ENCODE measurements around the gene KLF15. TPM values are rescaled to one million over a fixed set of nuclear protein-coding genes. Genes with fewer than 3 reads are reported as not detected.

Gene KLF15
- total RNA-seq, 1 donor from 2014 or later: 19.3 TPM

DNA sequence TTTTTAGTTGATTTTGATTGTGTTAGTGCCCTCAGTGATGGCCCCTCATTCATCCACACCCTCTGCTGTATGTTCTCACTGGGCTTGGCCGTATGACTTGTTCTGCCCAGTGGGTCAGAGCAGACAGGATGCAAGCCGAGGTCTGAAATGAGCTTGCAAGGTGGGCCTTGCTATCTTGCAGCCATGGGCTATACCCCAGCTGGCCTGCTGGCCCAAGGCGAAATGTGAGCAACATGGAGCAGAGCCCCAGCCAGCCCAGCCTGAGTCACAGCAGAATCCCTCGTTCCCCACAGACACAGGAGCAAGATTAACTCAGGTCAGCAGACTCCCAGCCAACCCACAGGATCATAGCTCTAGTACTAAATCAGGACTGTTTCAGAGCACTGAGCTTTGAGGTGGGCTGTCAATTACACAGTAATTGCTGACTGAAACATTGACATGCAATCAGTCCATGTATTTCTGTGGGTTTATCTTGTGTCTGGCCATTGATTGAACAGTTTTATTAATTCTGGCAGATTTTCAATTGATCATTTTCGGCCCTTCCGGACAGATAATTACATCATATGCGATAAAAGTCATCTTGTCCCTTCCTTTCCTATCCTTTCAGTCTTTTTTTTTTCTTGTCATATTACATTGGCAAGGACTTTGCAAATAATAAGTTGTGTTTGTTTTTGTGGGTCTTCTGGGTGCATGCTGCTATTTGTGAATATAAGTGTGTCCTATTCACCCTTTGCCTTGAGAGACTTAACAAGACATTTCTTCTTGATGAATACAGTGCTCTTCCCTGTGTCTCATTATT, 27.1 kb downstream of the KLF15 start:
- peaks cover 3% of the 10 kb centered on the region for H3K27me3 Mint-ChIP-seq (ENCODE audit: low read depth)
- H3K4me3 Mint-ChIP-seq: no peak overlapping the region
- DNase-seq (ENCODE audit: low read depth, low spot score): no peak
- H3K9me3 Mint-ChIP-seq: peaks cover 28% of the 10 kb centered on the region
- H3K27ac Mint-ChIP-seq (ENCODE audit: unreplicated experiment): no peak overlapping the region
- no peaks in the 10 kb centered on the region for H3K4me1 Mint-ChIP-seq
- peaks cover 21% of the 10 kb centered on the region for H3K36me3 Mint-ChIP-seq (ENCODE audit: low read depth)
- TF ChIP-seq, protein P1, sequence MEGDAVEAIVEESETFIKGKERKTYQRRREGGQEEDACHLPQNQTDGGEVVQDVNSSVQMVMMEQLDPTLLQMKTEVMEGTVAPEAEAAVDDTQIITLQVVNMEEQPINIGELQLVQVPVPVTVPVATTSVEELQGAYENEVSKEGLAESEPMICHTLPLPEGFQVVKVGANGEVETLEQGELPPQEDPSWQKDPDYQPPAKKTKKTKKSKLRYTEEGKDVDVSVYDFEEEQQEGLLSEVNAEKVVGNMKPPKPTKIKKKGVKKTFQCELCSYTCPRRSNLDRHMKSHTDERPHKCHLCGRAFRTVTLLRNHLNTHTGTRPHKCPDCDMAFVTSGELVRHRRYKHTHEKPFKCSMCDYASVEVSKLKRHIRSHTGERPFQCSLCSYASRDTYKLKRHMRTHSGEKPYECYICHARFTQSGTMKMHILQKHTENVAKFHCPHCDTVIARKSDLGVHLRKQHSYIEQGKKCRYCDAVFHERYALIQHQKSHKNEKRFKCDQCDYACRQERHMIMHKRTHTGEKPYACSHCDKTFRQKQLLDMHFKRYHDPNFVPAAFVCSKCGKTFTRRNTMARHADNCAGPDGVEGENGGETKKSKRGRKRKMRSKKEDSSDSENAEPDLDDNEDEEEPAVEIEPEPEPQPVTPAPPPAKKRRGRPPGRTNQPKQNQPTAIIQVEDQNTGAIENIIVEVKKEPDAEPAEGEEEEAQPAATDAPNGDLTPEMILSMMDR (conservative IDR thresholded peaks at IDR 0.05): no peak

DNA sequence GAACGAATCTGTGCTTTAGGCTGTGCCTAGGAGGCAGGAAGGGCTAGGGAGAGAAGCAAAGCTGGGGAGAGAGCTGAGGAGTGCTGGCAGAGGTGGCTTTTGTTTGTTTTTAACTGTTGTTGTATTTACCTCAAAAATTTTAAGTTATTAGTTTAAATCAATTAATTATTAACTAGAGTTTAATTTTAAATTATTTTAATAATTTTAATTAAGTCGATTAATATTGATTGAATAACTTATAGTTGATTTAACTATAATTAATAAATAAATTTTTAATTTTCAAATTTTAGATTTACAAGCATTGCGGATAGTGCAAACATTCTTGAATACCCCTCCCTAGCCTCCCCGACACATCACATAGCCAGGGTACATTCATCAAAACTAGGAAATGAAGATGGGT, 30.6 kb downstream of the KLF15 start:
- DNase-seq (ENCODE audit: low read depth, low spot score): no peak
- peaks cover 21% of the 10 kb centered on the region for H3K36me3 Mint-ChIP-seq (ENCODE audit: low read depth)
- H3K9me3 Mint-ChIP-seq: peaks cover 28% of the 10 kb centered on the region
- no peaks in the 10 kb centered on the region for H3K4me1 Mint-ChIP-seq
- H3K27ac Mint-ChIP-seq (ENCODE audit: unreplicated experiment): no peak overlapping the region
- H3K27me3 Mint-ChIP-seq (ENCODE audit: low read depth): peaks cover 3% of the 10 kb centered on the region
- TF ChIP-seq, protein P1 (conservative IDR thresholded peaks at IDR 0.05): no peak
- no peak overlapping the region for H3K4me3 Mint-ChIP-seq

DNA sequence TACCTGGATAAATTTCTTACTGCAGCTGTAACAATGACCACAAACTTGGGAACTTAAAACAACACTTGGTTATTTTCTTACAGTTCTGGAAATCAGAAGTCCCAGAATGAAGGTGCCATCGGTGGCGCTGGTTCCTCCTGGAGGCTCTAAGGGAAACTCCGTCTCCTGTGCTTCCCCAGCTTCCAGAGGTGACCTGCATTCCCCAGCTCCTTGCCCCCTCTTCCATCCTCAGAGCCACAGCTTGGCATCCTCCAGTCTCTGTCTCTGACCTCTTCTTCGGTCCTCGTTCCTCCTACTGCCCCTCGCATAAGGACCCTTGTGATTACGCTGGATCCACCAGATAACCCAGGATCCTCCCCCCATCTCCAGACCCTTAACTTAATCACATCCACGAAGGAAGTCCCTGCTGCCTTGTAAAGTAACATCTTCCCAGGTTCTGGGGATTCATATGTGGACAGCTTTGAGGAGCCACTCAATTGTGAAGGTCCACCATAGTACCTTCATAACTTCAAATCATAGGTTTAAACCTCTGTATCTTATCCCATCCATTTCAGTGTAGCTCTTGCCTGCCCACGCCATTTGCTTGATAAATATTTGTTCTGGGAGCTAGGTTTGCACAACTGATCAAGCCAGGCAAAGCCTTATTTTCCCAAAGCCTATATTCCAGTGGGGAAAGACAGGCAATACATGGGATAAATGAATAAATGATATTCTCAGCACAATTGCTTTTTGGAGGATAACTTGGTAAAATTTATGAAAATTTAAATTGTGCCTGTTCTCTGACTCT, 34.8 kb downstream of the KLF15 start:
- no peaks in the 10 kb centered on the region for H3K36me3 Mint-ChIP-seq (ENCODE audit: low read depth)
- no peaks in the 10 kb centered on the region for H3K4me1 Mint-ChIP-seq
- H3K27ac Mint-ChIP-seq (ENCODE audit: unreplicated experiment): no peak overlapping the region
- TF ChIP-seq, protein P1 (conservative IDR thresholded peaks at IDR 0.05): no peak
- peaks cover 6% of the 10 kb centered on the region for H3K9me3 Mint-ChIP-seq
- H3K4me3 Mint-ChIP-seq: no peak overlapping the region
- no peak for DNase-seq (ENCODE audit: low read depth, low spot score)
- no peaks in the 10 kb centered on the region for H3K27me3 Mint-ChIP-seq (ENCODE audit: low read depth)

DNA sequence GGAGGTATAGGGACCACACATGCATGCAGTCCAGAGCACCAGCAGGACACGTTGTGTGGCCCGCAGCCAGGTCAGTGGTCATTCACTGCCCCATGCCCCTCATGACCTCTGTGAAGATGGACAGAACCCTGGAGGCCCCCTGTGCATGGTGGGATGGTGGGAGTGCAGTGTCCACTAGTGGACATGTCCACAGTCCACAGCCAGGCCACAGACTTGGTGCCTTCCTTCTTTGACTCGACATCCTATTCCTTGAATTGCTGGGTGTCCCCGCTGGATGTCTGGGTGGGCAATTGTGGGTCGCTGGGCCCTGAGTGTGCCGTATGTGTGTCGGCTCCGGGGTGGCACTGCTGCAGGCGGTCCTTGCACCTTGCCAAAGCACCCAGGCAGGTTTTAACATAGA, 35.7 kb downstream of the KLF15 start:
- Mint-ChIP-seq H3K27ac (ENCODE audit: unreplicated experiment) (no peak overlapping the region), H3K27me3 (ENCODE audit: low read depth) (no peaks in the 10 kb centered on the region), H3K4me1 (no peaks in the 10 kb centered on the region), H3K4me3 (no peak overlapping the region), H3K36me3 (ENCODE audit: low read depth) (no peaks in the 10 kb centered on the region), H3K9me3 (peaks cover 3% of the 10 kb centered on the region)
- no peak for DNase-seq (ENCODE audit: low read depth, low spot score)
- TF ChIP-seq, protein P1 (conservative IDR thresholded peaks at IDR 0.05): no peak

DNA sequence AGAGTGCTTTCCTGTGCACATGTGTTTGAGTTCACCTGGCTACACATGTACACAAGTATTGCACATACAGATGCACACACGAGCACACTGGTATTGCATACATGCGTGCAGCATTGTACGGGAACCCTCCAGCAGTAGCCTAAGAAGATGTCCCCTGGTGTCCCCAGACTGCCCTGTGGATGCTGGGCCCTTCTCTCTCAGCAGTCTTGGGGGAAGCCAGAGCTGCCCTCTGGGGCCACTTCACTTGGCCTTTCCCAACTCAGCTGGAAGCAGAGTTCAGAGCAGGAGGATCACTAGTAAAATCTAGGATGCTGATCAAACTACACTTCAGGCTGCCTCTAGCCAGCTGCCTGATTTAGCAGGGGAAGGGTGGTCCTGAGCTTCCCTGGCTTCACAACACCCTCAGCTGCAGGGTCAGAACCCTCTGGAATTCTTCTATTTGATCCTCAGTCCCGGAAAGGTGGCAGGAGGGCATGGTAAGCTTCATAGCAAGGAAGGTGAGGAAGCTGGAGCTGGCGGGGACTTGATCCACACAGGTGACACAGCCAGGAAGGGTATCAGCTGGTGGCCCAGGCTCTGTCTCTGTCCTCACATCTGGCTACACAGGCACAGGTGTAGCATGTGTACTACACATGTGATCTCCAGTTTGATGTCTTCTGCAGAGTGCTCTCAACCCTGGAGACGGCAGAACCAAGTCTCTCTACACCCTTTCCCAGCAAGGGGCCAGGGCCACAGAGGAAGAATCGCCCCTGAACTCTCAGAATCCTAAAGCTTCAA, 36.5 kb downstream of the KLF15 start:
- H3K4me1 Mint-ChIP-seq: no peaks in the 10 kb centered on the region
- H3K27me3 Mint-ChIP-seq (ENCODE audit: low read depth): no peaks in the 10 kb centered on the region
- peak overlapping the region; percentile 27 for H3K27ac Mint-ChIP-seq (ENCODE audit: unreplicated experiment)
- DNase-seq (ENCODE audit: low read depth, low spot score): no peak
- no peaks in the 10 kb centered on the region for H3K36me3 Mint-ChIP-seq (ENCODE audit: low read depth)
- no peak overlapping the region for H3K4me3 Mint-ChIP-seq
- TF ChIP-seq, protein P1 (conservative IDR thresholded peaks at IDR 0.05): no peak
- H3K9me3 Mint-ChIP-seq: no peaks in the 10 kb centered on the region

Measured in neural crest cell (in vitro differentiated cells).